Measurements from ENCODE around the gene ILK.
A peak's percentile ranks its signal among the peaks of the same experiment; 100 is the strongest.

The ILK gene

GRCh38 chr11:6574816-6575715 is 28.5 kb upstream of the ILK start:
- no peak for DNase-seq

- DNase-seq = no peak
These were observed 26.9 kb upstream of the ILK start for GRCh38 chr11:6576471-6577373.

GRCh38 chr11:6578134-6578533 is 25.4 kb upstream of the ILK start:
- DNase-seq = no peak

- no peak for DNase-seq
These were observed 23.9 kb upstream of the ILK start for GRCh38 chr11:6579681-6580080.

GRCh38 chr11:6583584-6583983 is 20.0 kb upstream of the ILK start:
- DNase-seq = no peak

GRCh38 chr11:6584528-6584927 is 19.0 kb upstream of the ILK start:
- DNase-seq = no peak

- DNase-seq = no peak
These were observed 16.9 kb upstream of the ILK start for GRCh38 chr11:6586434-6587359.

- no peak for DNase-seq
These were observed 16.1 kb upstream of the ILK start for GRCh38 chr11:6587360-6587953.

- DNase-seq = no peak
These were observed 15.6 kb upstream of the ILK start for GRCh38 chr11:6588018-6588417.

- DNase-seq = no peak
These were observed 9.3 kb upstream of the ILK start for GRCh38 chr11:6594142-6594768.

- no peak for DNase-seq
These were observed 7.2 kb upstream of the ILK start for GRCh38 chr11:6596239-6596877.

GRCh38 chr11:6598555-6598954 is 5.0 kb upstream of the ILK start:
- DNase-seq = no peak

- DNase-seq = no peak
These were observed 4.1 kb upstream of the ILK start for GRCh38 chr11:6599449-6599848.

GRCh38 chr11:6599881-6600390 is 3.6 kb upstream of the ILK start:
- DNase-seq = no peak

GRCh38 chr11:6601041-6601461 is 2.5 kb upstream of the ILK start:
- DNase-seq = no peak

- DNase-seq = no peak
These were observed 1.3 kb upstream of the ILK start for GRCh38 chr11:6602096-6602940.

- peak; percentile 74 for DNase-seq
These were observed 580 bp downstream of the ILK start for GRCh38 chr11:6604081-6604626.

GRCh38 chr11:6604790-6605189 is 1.2 kb downstream of the ILK start:
- no peak for DNase-seq

GRCh38 chr11:6606471-6607189 is 3.1 kb downstream of the ILK start:
- DNase-seq = peak; percentile 72
